Upper lobe of left lung (tissue), 6 donors: ENCODE results near the gene ITSN2. TPM values are rescaled to one million over a fixed set of nuclear protein-coding genes. Genes with fewer than 3 reads are reported as not detected.
A peak's percentile ranks its signal among the peaks of the same experiment; 100 is the strongest.

Experiments used
- ATAC-seq, 2 donors: fragments of 200-7000 bp; cut with Tn5 transposase; one replicate each; pipeline ENCODE4 v1.9.1; 2022; ENCODE audit warnings: mild to moderate bottlenecking in 2 of 2, moderate library complexity in 2 of 2; ENCODE audit not compliant: low FRiP score in 2 of 2
- DNase-seq, 2 donors: peaks; one replicate each; pipeline ENCODE4 v3.0.0-alpha.2; 2019 to 2020
- H3K27ac ChIP-seq, 4 donors: fragments of 200-600 bp; sonication (generic); one replicate each; pipeline ENCODE4 v1.5.1; 2016 to 2019
- H3K27me3 ChIP-seq, 4 donors: fragments of 200-600 bp; sonication (generic); one replicate each; pipeline ENCODE4 v1.5.1; 2017 to 2019
- H3K36me3 ChIP-seq, 4 donors: fragments of 200-600 bp; sonication (generic); one replicate each; pipeline ENCODE4 v1.5.1; 2016 to 2019
- H3K4me1 ChIP-seq, 4 donors: fragments of 200-600 bp; sonication (generic); one replicate each; pipeline ENCODE4 v1.5.1; 2018 to 2019
- H3K4me3 ChIP-seq, 4 donors: fragments of 200-600 bp; sonication (generic); one replicate each; pipeline ENCODE4 v1.5.1; 2017 to 2019; ENCODE audit warnings: mild to moderate bottlenecking in 2 of 4, moderate library complexity in 1 of 4
- H3K9me3 ChIP-seq, 4 donors: fragments of 200-600 bp; sonication (generic); one replicate each; pipeline ENCODE4 v1.5.1; 2018 to 2019
- CTCF ChIP-seq, 6 experiments: fragments of 450-650 bp in 4 of 6; fragments of 200-600 bp in 2 of 6; sonication (generic) in 2 of 6; IDR thresholded peaks; one replicate each; pipeline ENCODE4 v1.5.1; 2016 to 2019; ENCODE audit warnings: antibody characterized with exemption in 6 of 6
- EP300 ChIP-seq, 4 donors: sonication (generic); formaldehyde crosslinking; IDR thresholded peaks; one replicate each; pipeline ENCODE4 v1.5.1; 2017; ENCODE audit warnings: antibody characterized with exemption in 4 of 4, control low read depth in 2 of 4
- POLR2A ChIP-seq, 4 donors: fragments of 450-650 bp; IDR thresholded peaks; one replicate each; pipeline ENCODE4 v1.5.1; 2016 to 2017; ENCODE audit warnings: antibody characterized with exemption in 4 of 4, mild to moderate bottlenecking in 2 of 4
- POLR2AphosphoS5 ChIP-seq, 2 donors: sonication (generic); formaldehyde crosslinking; IDR thresholded peaks; one replicate each; pipeline ENCODE4 v1.5.1; 2017; ENCODE audit warnings: antibody characterized with exemption in 2 of 2
- WGBS, 2 donors: methylation state at CpG; one replicate each; pipeline ENCODE4 v1.1.5; 2017 to 2018; 5-methylcytosine and 5-hydroxymethylcytosine counted together
- total RNA-seq, 6 donors: library from RNA; depleted of rRNA in 4 of 6; stranded (reverse); fragments of >200 nt in 4 of 6; gene quantifications; one replicate each; pipeline versions ENCODE4 v1.1.0 to v1.2.1, GENCODE V29; 2016 to 2021
- donor health status: DM: no; HTN: no; CAD: no; lungs with moderate emphysema.
- donor health status: DM: no; HTN: yes; CAD: no; lungs with severe emphysema.

ITSN2 gene
- total RNA-seq, 6 donors from 2014 or later: 73.4 to 119 (median 91.3) TPM

DNA sequence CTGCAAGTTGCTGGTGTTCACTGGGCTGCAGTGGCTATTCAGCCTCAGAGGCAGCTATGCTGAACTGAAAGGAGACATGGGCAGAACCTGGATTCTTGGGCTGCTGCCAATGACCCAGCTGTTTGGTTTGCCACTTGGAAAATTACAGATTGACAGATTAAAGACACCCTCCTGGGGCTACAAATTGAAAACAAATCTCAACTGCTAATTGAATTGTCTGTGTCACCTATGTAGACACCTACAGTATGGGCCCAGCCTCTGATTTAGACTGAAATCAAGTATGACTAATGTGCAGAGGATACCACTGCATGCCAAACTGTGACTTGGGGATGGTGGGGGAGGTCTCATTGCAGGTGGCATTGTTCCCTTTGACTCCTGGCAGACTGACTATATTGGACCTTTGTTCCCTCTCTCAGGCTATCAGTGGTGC, 42.8 kb downstream of the ITSN2 start:
- peak in 1 of 2 donors; percentile 46 for DNase-seq
- H3K27ac ChIP-seq: no peak overlapping the region
- peaks cover 0 to 7% (median 0%) of the 10 kb centered on the region in 4 donors for H3K36me3 ChIP-seq
- no peaks in the 10 kb centered on the region for H3K27me3 ChIP-seq
- TF ChIP-seq POLR2AphosphoS5 (IDR thresholded peaks at IDR 0.05) (no peak), POLR2A (IDR thresholded peaks at IDR 0.05) (no peak), EP300 (IDR thresholded peaks at IDR 0.05) (no peak), CTCF (IDR thresholded peaks at IDR 0.05) (no peak)
- ATAC-seq: no peak
- H3K9me3 ChIP-seq: no peaks in the 10 kb centered on the region
- no peak overlapping the region for H3K4me3 ChIP-seq
- peaks cover 3 to 34% (median 17%) of the 10 kb centered on the region in 4 donors for H3K4me1 ChIP-seq

- Histone ChIP-seq H3K27ac (no peak overlapping the region), H3K36me3 (peaks cover 5 to 25% (median 10%) of the 10 kb centered on the region in 4 donors), H3K4me1 (peaks cover 3 to 34% (median 17%) of the 10 kb centered on the region in 4 donors), H3K9me3 (no peaks in the 10 kb centered on the region), H3K4me3 (no peak overlapping the region), H3K27me3 (no peaks in the 10 kb centered on the region)
- WGBS, 2 donors: 72 to 76% methylated on average over 3 of the region's 3 CpGs
- no peak for DNase-seq
- no peak for TF ChIP-seq CTCF (IDR thresholded peaks at IDR 0.05)
- no peak for ATAC-seq
Measured at GRCh38 chr2:24315669-24316068, 44.7 kb downstream of the ITSN2 start.

DNA sequence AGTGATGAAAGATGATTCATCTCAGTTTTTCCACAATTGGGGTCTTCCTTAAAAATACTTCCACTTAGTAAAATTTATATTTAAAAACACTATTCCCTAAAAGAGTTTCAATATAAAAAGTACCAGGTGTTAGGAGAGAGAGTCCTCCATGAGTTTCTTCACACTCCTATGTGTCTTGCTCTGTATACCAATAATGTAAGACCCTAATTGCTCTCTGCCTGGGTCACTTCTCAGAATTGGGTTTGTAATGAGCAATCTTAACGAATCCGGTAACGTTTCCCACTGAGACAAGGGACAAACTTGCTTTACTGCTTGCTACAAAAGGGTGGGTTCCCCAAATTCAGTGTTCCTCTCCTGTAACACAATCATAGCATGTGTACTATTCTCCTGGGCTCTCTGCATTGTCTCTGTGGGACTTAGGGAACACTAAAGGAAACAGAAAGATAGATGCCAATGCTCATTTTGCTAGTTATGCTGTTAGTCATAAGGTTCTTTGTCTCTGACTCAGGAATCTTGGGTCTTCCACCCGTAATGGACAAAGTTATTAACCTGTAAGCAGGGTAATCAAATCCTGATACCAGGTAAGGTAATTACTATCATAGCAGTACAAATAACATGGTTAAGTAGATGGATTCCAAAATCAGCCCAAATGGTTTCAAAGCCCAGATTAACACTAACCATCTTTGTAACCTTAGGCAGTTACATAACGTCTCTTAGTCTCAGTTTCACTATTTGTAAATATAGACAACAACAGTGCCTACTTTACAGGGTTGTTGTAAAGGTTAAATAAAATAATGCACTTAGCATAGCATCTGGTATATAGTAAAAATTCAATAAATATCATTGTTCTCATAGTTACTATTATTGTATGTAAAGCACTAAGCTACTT, 46.3 kb downstream of the ITSN2 start:
- Histone ChIP-seq H3K4me3 (no peak overlapping the region), H3K9me3 (no peaks in the 10 kb centered on the region), H3K27ac (no peak overlapping the region), H3K4me1 (peaks cover 0 to 34% (median 14%) of the 10 kb centered on the region in 4 donors), H3K36me3 (peaks cover 7 to 40% (median 18%) of the 10 kb centered on the region in 4 donors), H3K27me3 (no peaks in the 10 kb centered on the region)
- 85 to 86% methylated on average over 5 of the region's 5 CpGs for WGBS, 2 donors
- DNase-seq (no peak), ATAC-seq (no peak)
- TF ChIP-seq CTCF (IDR thresholded peaks at IDR 0.05) (no peak), POLR2A (IDR thresholded peaks at IDR 0.05) (no peak), POLR2AphosphoS5 (IDR thresholded peaks at IDR 0.05) (no peak), EP300 (IDR thresholded peaks at IDR 0.05) (no peak)

GRCh38 chr2:24307961-24308360, 52.4 kb downstream of the ITSN2 start:
- Histone ChIP-seq H3K9me3 (no peaks in the 10 kb centered on the region), H3K4me3 (no peak overlapping the region), H3K27ac (no peak overlapping the region), H3K4me1 (peaks cover 0 to 8% (median 5%) of the 10 kb centered on the region in 4 donors), H3K27me3 (no peaks in the 10 kb centered on the region), H3K36me3 (peaks cover 7 to 87% (median 38%) of the 10 kb centered on the region in 4 donors)
- WGBS, 2 donors: 90 to 96% methylated on average over 2 of the region's 2 CpGs
- TF ChIP-seq POLR2A (IDR thresholded peaks at IDR 0.05): no peak
- no peak for TF ChIP-seq EP300 (IDR thresholded peaks at IDR 0.05)
- TF ChIP-seq CTCF (IDR thresholded peaks at IDR 0.05): no peak
- TF ChIP-seq POLR2AphosphoS5 (IDR thresholded peaks at IDR 0.05): no peak
- no peak for ATAC-seq
- DNase-seq: no peak
